Measurements from ENCODE around the gene C12orf60.

The C12orf60 gene

GRCh38 chr12:14833952-14834351 is 30.5 kb downstream of the C12orf60 start:
- no peak overlapping the region for H3K27ac ChIP-seq (ENCODE audit: low read length)
- H3K4me2 ChIP-seq (ENCODE audit: insufficient read depth, low read length): no peak overlapping the region
- no peaks in the 10 kb centered on the region for H3K79me2 ChIP-seq (ENCODE audit: insufficient read depth, low read length)
- H3K9me3 ChIP-seq (ENCODE audit: insufficient read depth, low read length, severe bottlenecking): no peaks in the 10 kb centered on the region
- H3K4me1 ChIP-seq (ENCODE audit: insufficient read depth, low read length): no peaks in the 10 kb centered on the region
- no peaks in the 10 kb centered on the region for H4K20me1 ChIP-seq (ENCODE audit: insufficient read depth, low read length)
- no peak for DNase-seq
- H3K27me3 ChIP-seq (ENCODE audit: insufficient read depth, low read length, poor library complexity): peaks cover 4% of the 10 kb centered on the region
- H2AFZ ChIP-seq (ENCODE audit: low read depth, low read length): no peak overlapping the region
- no peak overlapping the region for H3K4me3 ChIP-seq (ENCODE audit: low read depth in 1 of 2, low read length in 2 of 2)
- no peak overlapping the region for H3K9ac ChIP-seq (ENCODE audit: low read depth, low read length)
- TF ChIP-seq EZH2 (IDR thresholded peaks at IDR 0.05; ENCODE audit: borderline replicate concordance, low read depth, low read length, severe bottlenecking): no peak
- TF ChIP-seq, protein P1, sequence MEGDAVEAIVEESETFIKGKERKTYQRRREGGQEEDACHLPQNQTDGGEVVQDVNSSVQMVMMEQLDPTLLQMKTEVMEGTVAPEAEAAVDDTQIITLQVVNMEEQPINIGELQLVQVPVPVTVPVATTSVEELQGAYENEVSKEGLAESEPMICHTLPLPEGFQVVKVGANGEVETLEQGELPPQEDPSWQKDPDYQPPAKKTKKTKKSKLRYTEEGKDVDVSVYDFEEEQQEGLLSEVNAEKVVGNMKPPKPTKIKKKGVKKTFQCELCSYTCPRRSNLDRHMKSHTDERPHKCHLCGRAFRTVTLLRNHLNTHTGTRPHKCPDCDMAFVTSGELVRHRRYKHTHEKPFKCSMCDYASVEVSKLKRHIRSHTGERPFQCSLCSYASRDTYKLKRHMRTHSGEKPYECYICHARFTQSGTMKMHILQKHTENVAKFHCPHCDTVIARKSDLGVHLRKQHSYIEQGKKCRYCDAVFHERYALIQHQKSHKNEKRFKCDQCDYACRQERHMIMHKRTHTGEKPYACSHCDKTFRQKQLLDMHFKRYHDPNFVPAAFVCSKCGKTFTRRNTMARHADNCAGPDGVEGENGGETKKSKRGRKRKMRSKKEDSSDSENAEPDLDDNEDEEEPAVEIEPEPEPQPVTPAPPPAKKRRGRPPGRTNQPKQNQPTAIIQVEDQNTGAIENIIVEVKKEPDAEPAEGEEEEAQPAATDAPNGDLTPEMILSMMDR (IDR thresholded peaks at IDR 0.05; ENCODE audit: borderline replicate concordance, extremely low read depth, low read length, poor library complexity, severe bottlenecking): no peak
- ATAC-seq (ENCODE audit: insufficient read depth, low read depth): no peak
- no peaks in the 10 kb centered on the region for H3K36me3 ChIP-seq (ENCODE audit: insufficient read depth, low read length)

- H3K4me2 ChIP-seq (ENCODE audit: insufficient read depth, low read length): no peak overlapping the region
- H4K20me1 ChIP-seq (ENCODE audit: insufficient read depth, low read length): no peaks in the 10 kb centered on the region
- H3K9me3 ChIP-seq (ENCODE audit: insufficient read depth, low read length, severe bottlenecking): no peaks in the 10 kb centered on the region
- peaks cover 4% of the 10 kb centered on the region for H3K27me3 ChIP-seq (ENCODE audit: insufficient read depth, low read length, poor library complexity)
- no peak overlapping the region for H2AFZ ChIP-seq (ENCODE audit: low read depth, low read length)
- H3K27ac ChIP-seq (ENCODE audit: low read length): no peak overlapping the region
- DNase-seq (no peak), ATAC-seq (ENCODE audit: insufficient read depth, low read depth) (no peak)
- no peak overlapping the region for H3K9ac ChIP-seq (ENCODE audit: low read depth, low read length)
- H3K4me1 ChIP-seq (ENCODE audit: insufficient read depth, low read length): no peaks in the 10 kb centered on the region
- TF ChIP-seq, protein P1 (IDR thresholded peaks at IDR 0.05; ENCODE audit: borderline replicate concordance, extremely low read depth, low read length, poor library complexity, severe bottlenecking): no peak
- TF ChIP-seq EZH2 (IDR thresholded peaks at IDR 0.05; ENCODE audit: borderline replicate concordance, low read depth, low read length, severe bottlenecking): no peak
- no peaks in the 10 kb centered on the region for H3K79me2 ChIP-seq (ENCODE audit: insufficient read depth, low read length)
- H3K36me3 ChIP-seq (ENCODE audit: insufficient read depth, low read length): no peaks in the 10 kb centered on the region
- H3K4me3 ChIP-seq (ENCODE audit: low read depth in 1 of 2, low read length in 2 of 2): no peak overlapping the region
Observed at GRCh38 chr12:14834509-14834908, 31.0 kb downstream of the C12orf60 start.

GRCh38 chr12:14836336-14837210 is 33.1 kb downstream of the C12orf60 start:
- no peaks in the 10 kb centered on the region for H3K9me3 ChIP-seq (ENCODE audit: insufficient read depth, low read length, severe bottlenecking)
- H3K27ac ChIP-seq (ENCODE audit: low read length): no peak overlapping the region
- no peak overlapping the region for H3K4me2 ChIP-seq (ENCODE audit: insufficient read depth, low read length)
- no peaks in the 10 kb centered on the region for H3K79me2 ChIP-seq (ENCODE audit: insufficient read depth, low read length)
- no peak overlapping the region for H3K9ac ChIP-seq (ENCODE audit: low read depth, low read length)
- H2AFZ ChIP-seq (ENCODE audit: low read depth, low read length): no peak overlapping the region
- no peak overlapping the region for H3K4me3 ChIP-seq (ENCODE audit: low read depth in 1 of 2, low read length in 2 of 2)
- ATAC-seq (ENCODE audit: insufficient read depth, low read depth): no peak
- no peaks in the 10 kb centered on the region for H3K36me3 ChIP-seq (ENCODE audit: insufficient read depth, low read length)
- H3K4me1 ChIP-seq (ENCODE audit: insufficient read depth, low read length): no peaks in the 10 kb centered on the region
- TF ChIP-seq, protein P1 (IDR thresholded peaks at IDR 0.05; ENCODE audit: borderline replicate concordance, extremely low read depth, low read length, poor library complexity, severe bottlenecking): no peak
- no peak for TF ChIP-seq EZH2 (IDR thresholded peaks at IDR 0.05; ENCODE audit: borderline replicate concordance, low read depth, low read length, severe bottlenecking)
- no peaks in the 10 kb centered on the region for H4K20me1 ChIP-seq (ENCODE audit: insufficient read depth, low read length)
- no peak for DNase-seq
- H3K27me3 ChIP-seq (ENCODE audit: insufficient read depth, low read length, poor library complexity): peaks cover 4% of the 10 kb centered on the region
